ENCODE data around the gene PATJ.

PATJ gene

DNA sequence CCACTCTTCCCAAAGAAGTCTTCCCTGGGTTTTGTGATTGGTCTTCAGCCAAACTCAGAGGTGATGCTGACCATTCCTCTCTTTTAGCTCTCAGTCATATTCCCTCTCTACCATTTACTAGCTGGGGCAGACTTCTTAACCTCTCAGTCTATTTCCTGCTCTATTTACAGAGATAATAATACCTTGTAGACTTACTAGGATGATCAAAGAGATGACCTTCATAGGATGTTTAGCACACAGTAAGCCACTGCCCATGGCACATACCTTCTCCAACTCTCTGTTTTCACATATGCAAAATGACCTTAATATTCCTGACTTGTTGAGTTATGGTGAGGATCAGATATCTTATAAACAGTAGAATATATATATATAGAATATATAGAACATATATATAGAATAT lies 346.2 kb downstream of the PATJ start:
- ChIA-PET CTCF (interaction anchor here (0.5 to 0.9 kb wide), 3 partner anchors 9 to 726 kb away, joined by 3 to 5 read pairs (median 3); no protein-coding TSS in a partner anchor), POLR2A (no interaction called here)
- no peak overlapping the region for H3K4me3 ChIP-seq (ENCODE audit: low read depth, low read length)
- H3K27ac ChIP-seq (ENCODE audit: extremely low read depth, low read depth, low read length) = no peak overlapping the region
- H3K9me3 ChIP-seq (ENCODE audit: control insufficient read depth, insufficient read depth, low read depth, low read length) = no peaks in the 10 kb centered on the region
- no peaks in the 10 kb centered on the region for H3K4me1 ChIP-seq (ENCODE audit: control insufficient read depth, insufficient read depth, low read length)
- TF ChIP-seq YY2 (tag by site-specific recombination; IDR thresholded peaks at IDR 0.05) = no peak
- TF ChIP-seq, protein P1, sequence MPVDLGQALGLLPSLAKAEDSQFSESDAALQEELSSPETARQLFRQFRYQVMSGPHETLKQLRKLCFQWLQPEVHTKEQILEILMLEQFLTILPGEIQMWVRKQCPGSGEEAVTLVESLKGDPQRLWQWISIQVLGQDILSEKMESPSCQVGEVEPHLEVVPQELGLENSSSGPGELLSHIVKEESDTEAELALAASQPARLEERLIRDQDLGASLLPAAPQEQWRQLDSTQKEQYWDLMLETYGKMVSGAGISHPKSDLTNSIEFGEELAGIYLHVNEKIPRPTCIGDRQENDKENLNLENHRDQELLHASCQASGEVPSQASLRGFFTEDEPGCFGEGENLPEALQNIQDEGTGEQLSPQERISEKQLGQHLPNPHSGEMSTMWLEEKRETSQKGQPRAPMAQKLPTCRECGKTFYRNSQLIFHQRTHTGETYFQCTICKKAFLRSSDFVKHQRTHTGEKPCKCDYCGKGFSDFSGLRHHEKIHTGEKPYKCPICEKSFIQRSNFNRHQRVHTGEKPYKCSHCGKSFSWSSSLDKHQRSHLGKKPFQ (tag by site-specific recombination; IDR thresholded peaks at IDR 0.05) = no peak
- no peak for TF ChIP-seq ZNF366 (tag by site-specific recombination; conservative IDR thresholded peaks at IDR 0.05)
- no peak for TF ChIP-seq ZNF335 (tag by site-specific recombination; conservative IDR thresholded peaks at IDR 0.05)
- no peak for TF ChIP-seq ZSCAN5A (tag by site-specific recombination; IDR thresholded peaks at IDR 0.05)
- TF ChIP-seq ZNF76 (tag by site-specific recombination; IDR thresholded peaks at IDR 0.05; ENCODE audit: borderline replicate concordance, low read depth) = no peak
- TF ChIP-seq ZNF174 (tag by site-specific recombination; IDR thresholded peaks at IDR 0.05) = no peak
- TF ChIP-seq ZFP37 (tag by site-specific recombination; IDR thresholded peaks at IDR 0.05) = no peak
- no peak for TF ChIP-seq ZNF610 (tag by site-specific recombination; IDR thresholded peaks at IDR 0.05; ENCODE audit: borderline replicate concordance)
- TF ChIP-seq ZNF514 (tag by site-specific recombination; IDR thresholded peaks at IDR 0.05) = no peak
- no peak for TF ChIP-seq ZNF529 (tag by site-specific recombination; IDR thresholded peaks at IDR 0.05; ENCODE audit: insufficient replicate concordance)
- TF ChIP-seq HOXA7 (CRISPR knock-in tag; IDR thresholded peaks at IDR 0.05; ENCODE audit: borderline replicate concordance) = no peak
- no peak for TF ChIP-seq ZNF600 (tag by site-specific recombination; IDR thresholded peaks at IDR 0.05)
- TF ChIP-seq PRDM1 (tag by site-specific recombination; IDR thresholded peaks at IDR 0.05) = no peak
- no peak for TF ChIP-seq ZNF837 (tag by site-specific recombination; IDR thresholded peaks at IDR 0.05)
- TF ChIP-seq, protein P2, sequence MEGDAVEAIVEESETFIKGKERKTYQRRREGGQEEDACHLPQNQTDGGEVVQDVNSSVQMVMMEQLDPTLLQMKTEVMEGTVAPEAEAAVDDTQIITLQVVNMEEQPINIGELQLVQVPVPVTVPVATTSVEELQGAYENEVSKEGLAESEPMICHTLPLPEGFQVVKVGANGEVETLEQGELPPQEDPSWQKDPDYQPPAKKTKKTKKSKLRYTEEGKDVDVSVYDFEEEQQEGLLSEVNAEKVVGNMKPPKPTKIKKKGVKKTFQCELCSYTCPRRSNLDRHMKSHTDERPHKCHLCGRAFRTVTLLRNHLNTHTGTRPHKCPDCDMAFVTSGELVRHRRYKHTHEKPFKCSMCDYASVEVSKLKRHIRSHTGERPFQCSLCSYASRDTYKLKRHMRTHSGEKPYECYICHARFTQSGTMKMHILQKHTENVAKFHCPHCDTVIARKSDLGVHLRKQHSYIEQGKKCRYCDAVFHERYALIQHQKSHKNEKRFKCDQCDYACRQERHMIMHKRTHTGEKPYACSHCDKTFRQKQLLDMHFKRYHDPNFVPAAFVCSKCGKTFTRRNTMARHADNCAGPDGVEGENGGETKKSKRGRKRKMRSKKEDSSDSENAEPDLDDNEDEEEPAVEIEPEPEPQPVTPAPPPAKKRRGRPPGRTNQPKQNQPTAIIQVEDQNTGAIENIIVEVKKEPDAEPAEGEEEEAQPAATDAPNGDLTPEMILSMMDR (tag by site-specific recombination; IDR thresholded peaks at IDR 0.05) = no peak
- no peak for TF ChIP-seq ZNF223 (tag by site-specific recombination; IDR thresholded peaks at IDR 0.05)
- peaks cover 0 to 5% of the 10 kb centered on the region in 2 experiments; a peak in 2 of 3 replicates for H3K36me3 ChIP-seq (ENCODE audit: control insufficient read depth in 2 of 2, insufficient read depth in 1 of 2, low read length in 2 of 2)

DNA sequence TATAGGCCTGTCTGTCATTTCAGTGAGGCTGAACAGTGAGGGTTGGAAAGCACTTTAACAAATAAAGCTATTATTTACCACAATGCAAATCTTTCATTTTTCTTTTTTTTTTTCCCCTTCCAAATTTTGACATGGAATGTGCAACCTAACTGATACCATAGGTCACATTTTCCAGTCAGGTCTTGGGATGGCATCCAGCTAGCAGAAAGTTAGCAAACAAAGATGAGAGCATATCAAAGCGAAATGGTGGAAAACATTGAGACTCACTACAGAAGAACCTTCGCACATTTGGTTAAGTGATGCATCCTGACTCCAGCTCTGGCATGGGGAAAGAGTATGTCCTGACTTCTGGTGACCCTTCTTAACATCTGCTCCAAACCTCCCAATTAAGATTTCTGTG lies 347.3 kb downstream of the PATJ start:
- no peak overlapping the region for H3K27ac ChIP-seq (ENCODE audit: extremely low read depth, low read depth, low read length)
- ChIA-PET POLR2A (no interaction called here), CTCF (interaction anchor here (0.6 to 1.0 kb wide), 5 partner anchors 47 to 1259 kb away, joined by 3 to 7 read pairs (median 3); no protein-coding TSS in a partner anchor)
- H3K9me3 ChIP-seq (ENCODE audit: control insufficient read depth, insufficient read depth, low read depth, low read length) = no peaks in the 10 kb centered on the region
- peaks cover 0 to 1% of the 10 kb centered on the region in 2 experiments; a peak in 2 of 3 replicates for H3K36me3 ChIP-seq (ENCODE audit: control insufficient read depth in 2 of 2, insufficient read depth in 1 of 2, low read length in 2 of 2)
- H3K4me1 ChIP-seq (ENCODE audit: control insufficient read depth, insufficient read depth, low read length) = no peaks in the 10 kb centered on the region
- no peak overlapping the region for H3K4me3 ChIP-seq (ENCODE audit: low read depth, low read length)
- no peak for TF ChIP-seq IKZF3 (tag by site-specific recombination; IDR thresholded peaks at IDR 0.05)
- no peak for TF ChIP-seq ZNF76 (tag by site-specific recombination; IDR thresholded peaks at IDR 0.05; ENCODE audit: borderline replicate concordance, low read depth)
- TF ChIP-seq ZNF776 (tag by site-specific recombination; IDR thresholded peaks at IDR 0.05; ENCODE audit: borderline replicate concordance) = no peak
- TF ChIP-seq ZNF529 (tag by site-specific recombination; IDR thresholded peaks at IDR 0.05; ENCODE audit: insufficient replicate concordance) = no peak
- TF ChIP-seq ZNF280C (tag by site-specific recombination; IDR thresholded peaks at IDR 0.05) = no peak
- TF ChIP-seq, protein P3, sequence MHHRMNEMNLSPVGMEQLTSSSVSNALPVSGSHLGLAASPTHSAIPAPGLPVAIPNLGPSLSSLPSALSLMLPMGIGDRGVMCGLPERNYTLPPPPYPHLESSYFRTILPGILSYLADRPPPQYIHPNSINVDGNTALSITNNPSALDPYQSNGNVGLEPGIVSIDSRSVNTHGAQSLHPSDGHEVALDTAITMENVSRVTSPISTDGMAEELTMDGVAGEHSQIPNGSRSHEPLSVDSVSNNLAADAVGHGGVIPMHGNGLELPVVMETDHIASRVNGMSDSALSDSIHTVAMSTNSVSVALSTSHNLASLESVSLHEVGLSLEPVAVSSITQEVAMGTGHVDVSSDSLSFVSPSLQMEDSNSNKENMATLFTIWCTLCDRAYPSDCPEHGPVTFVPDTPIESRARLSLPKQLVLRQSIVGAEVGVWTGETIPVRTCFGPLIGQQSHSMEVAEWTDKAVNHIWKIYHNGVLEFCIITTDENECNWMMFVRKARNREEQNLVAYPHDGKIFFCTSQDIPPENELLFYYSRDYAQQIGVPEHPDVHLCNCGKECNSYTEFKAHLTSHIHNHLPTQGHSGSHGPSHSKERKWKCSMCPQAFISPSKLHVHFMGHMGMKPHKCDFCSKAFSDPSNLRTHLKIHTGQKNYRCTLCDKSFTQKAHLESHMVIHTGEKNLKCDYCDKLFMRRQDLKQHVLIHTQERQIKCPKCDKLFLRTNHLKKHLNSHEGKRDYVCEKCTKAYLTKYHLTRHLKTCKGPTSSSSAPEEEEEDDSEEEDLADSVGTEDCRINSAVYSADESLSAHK (tag by site-specific recombination; IDR thresholded peaks at IDR 0.05) = no peak
- TF ChIP-seq ZNF37A (tag by site-specific recombination; IDR thresholded peaks at IDR 0.05) = no peak
- TF ChIP-seq, protein P4, sequence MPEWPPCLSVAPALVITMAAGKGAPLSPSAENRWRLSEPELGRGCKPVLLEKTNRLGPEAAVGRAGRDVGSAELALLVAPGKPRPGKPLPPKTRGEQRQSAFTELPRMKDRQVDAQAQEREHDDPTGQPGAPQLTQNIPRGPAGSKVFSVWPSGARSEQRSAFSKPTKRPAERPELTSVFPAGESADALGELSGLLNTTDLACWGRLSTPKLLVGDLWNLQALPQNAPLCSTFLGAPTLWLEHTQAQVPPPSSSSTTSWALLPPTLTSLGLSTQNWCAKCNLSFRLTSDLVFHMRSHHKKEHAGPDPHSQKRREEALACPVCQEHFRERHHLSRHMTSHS (tag by site-specific recombination; IDR thresholded peaks at IDR 0.05) = no peak
